Measurements from ENCODE around the gene ANKRD33B. TPM values are rescaled to one million over a fixed set of nuclear protein-coding genes. Genes with fewer than 3 reads are reported as not detected.

The ANKRD33B gene
- total RNA-seq, 2 donors from 2014 or later: 4.1 to 7.4 TPM

- H3K9me3 ChIP-seq: no peaks in the 10 kb centered on the region
- H3K4me3 ChIP-seq: no peak overlapping the region
- DNase-seq (ENCODE audit: low spot score): no peak
- no peaks in the 10 kb centered on the region for H3K27me3 ChIP-seq (replicated peaks; ENCODE audit: insufficient read depth)
- TF ChIP-seq POLR2A (IDR thresholded peaks at IDR 0.05): no peak
- no peak for TF ChIP-seq POLR2AphosphoS5 (IDR thresholded peaks at IDR 0.05)
- TF ChIP-seq CTCF (IDR thresholded peaks at IDR 0.05): no peak
- no peaks in the 10 kb centered on the region for H3K4me1 ChIP-seq (replicated peaks)
- intact Hi-C loops (cut with DNase I): no loop called here
- no peak overlapping the region for H3K27ac ChIP-seq
- 68% methylated on average over 6 of the region's 6 CpGs for WGBS
- no peaks in the 10 kb centered on the region for H3K36me3 ChIP-seq
Observed at GRCh38 chr5:10645671-10646070, 81.8 kb downstream of the ANKRD33B start.

- no peaks in the 10 kb centered on the region for H3K9me3 ChIP-seq
- no peak overlapping the region for H3K27ac ChIP-seq
- no peak for TF ChIP-seq POLR2A (IDR thresholded peaks at IDR 0.05)
- no peak for TF ChIP-seq CTCF (IDR thresholded peaks at IDR 0.05)
- TF ChIP-seq POLR2AphosphoS5 (IDR thresholded peaks at IDR 0.05): no peak
- H3K36me3 ChIP-seq: no peaks in the 10 kb centered on the region
- intact Hi-C loops (cut with DNase I): no loop called here
- 93% methylated on average over 5 of the region's 5 CpGs for WGBS
- H3K27me3 ChIP-seq (replicated peaks; ENCODE audit: insufficient read depth): no peaks in the 10 kb centered on the region
- no peaks in the 10 kb centered on the region for H3K4me1 ChIP-seq (replicated peaks)
- H3K4me3 ChIP-seq: no peak overlapping the region
- no peak for DNase-seq (ENCODE audit: low spot score)
Observed at GRCh38 chr5:10647640-10648039, 83.8 kb downstream of the ANKRD33B start.

GRCh38 chr5:10648806-10649665 lies 85.2 kb downstream of the ANKRD33B start:
- WGBS: 49% methylated on average over 54 of the region's 60 CpGs
- no peak for DNase-seq (ENCODE audit: low spot score)
- H3K4me1 ChIP-seq (replicated peaks): no peaks in the 10 kb centered on the region

GRCh38 chr5:10649666-10650380 lies 86.0 kb downstream of the ANKRD33B start:
- no peak overlapping the region for H3K4me3 ChIP-seq

More at GRCh38 chr5:10648806-10649665, 85.2 kb downstream of the ANKRD33B start:
- H3K27ac ChIP-seq: no peak overlapping the region
- no peaks in the 10 kb centered on the region for H3K9me3 ChIP-seq
- intact Hi-C loops (cut with DNase I): no loop called here
- H3K27me3 ChIP-seq (replicated peaks; ENCODE audit: insufficient read depth): no peaks in the 10 kb centered on the region
- TF ChIP-seq CTCF (IDR thresholded peaks at IDR 0.05) (no peak), POLR2AphosphoS5 (IDR thresholded peaks at IDR 0.05) (no peak), POLR2A (IDR thresholded peaks at IDR 0.05) (no peak)
- H3K4me3 ChIP-seq: no peak overlapping the region
- no peaks in the 10 kb centered on the region for H3K36me3 ChIP-seq

More at GRCh38 chr5:10649666-10650380, 86.0 kb downstream of the ANKRD33B start:
- H3K4me1 ChIP-seq (replicated peaks): no peaks in the 10 kb centered on the region
- intact Hi-C loops (cut with DNase I): no loop called here
- H3K9me3 ChIP-seq: no peaks in the 10 kb centered on the region
- H3K36me3 ChIP-seq: no peaks in the 10 kb centered on the region
- WGBS: 38% methylated on average over 63 of the region's 68 CpGs
- H3K27me3 ChIP-seq (replicated peaks; ENCODE audit: insufficient read depth): no peaks in the 10 kb centered on the region
- TF ChIP-seq POLR2A (IDR thresholded peaks at IDR 0.05): no peak
- no peak for TF ChIP-seq POLR2AphosphoS5 (IDR thresholded peaks at IDR 0.05)
- no peak for TF ChIP-seq CTCF (IDR thresholded peaks at IDR 0.05)
- no peak for DNase-seq (ENCODE audit: low spot score)
- no peak overlapping the region for H3K27ac ChIP-seq
